ENCODE results near the gene TMCC1. TPM values are rescaled to one million over a fixed set of nuclear protein-coding genes. Genes with fewer than 3 reads are reported as not detected.
"Not testable (repeated sequence)": the region's sequence is repeated elsewhere in the genome, so short reads cannot be mapped to it uniquely, and the experiment has no call there.

Gene TMCC1
- total RNA-seq, 4 donors from 2014 or later: 4.1 to 21.8 (median 14.5) TPM

DNA sequence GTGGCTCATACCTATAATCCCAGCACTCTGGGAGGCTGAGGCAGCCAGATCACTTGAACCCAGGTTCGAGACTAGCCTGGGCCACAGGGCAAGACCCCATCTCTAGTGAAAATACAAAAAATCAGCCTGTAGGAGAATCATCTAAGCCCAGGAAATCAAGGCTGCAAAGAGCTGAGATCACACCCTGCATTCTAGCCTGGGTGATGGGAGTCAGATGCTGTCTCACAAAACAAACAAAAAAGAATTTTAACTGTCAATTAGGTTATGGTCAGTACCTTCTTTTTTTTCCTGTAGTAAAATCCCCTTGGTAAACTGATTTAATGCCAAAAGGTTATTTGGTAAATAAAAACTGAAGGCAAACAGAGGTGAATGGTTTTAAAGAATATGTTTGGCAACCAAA is 29.0 kb downstream of the TMCC1 start:
- 83 to 91% methylated on average over 1 of the region's 1 CpG for WGBS, 2 donors (ENCODE audit: low coverage in 1 of 2)
- H3K27ac ChIP-seq: no peak overlapping the region
- in situ Hi-C loops (cut with MboI; ENCODE audit: low pct_ligation_motif_present in 1 of 4, low pct_unique_long_range_greater_than_20kb in 1 of 4, low sequenced_read_pairs in 3 of 4): no loop called here
- H3K4me1 ChIP-seq: peaks cover 0 to 7% (median 1%) of the 10 kb centered on the region in 4 donors
- no peak for TF ChIP-seq EP300 (IDR thresholded peaks at IDR 0.05; ENCODE audit: low read depth)
- TF ChIP-seq POLR2A (IDR thresholded peaks at IDR 0.05): no peak
- no peak for TF ChIP-seq CTCF (IDR thresholded peaks at IDR 0.05)
- TF ChIP-seq POLR2AphosphoS5 (IDR thresholded peaks at IDR 0.05): no peak
- no peak overlapping the region for H3K4me3 ChIP-seq
- no peak for DNase-seq
- intact Hi-C loops (cut with DNase I; ENCODE audit: low total_unique reads): no loop called here
- peaks cover 0 to 8% (median 0%) of the 10 kb centered on the region in 4 donors for H3K36me3 ChIP-seq
- no peaks in the 10 kb centered on the region for H3K27me3 ChIP-seq
- no peaks in the 10 kb centered on the region for H3K9me3 ChIP-seq

DNA sequence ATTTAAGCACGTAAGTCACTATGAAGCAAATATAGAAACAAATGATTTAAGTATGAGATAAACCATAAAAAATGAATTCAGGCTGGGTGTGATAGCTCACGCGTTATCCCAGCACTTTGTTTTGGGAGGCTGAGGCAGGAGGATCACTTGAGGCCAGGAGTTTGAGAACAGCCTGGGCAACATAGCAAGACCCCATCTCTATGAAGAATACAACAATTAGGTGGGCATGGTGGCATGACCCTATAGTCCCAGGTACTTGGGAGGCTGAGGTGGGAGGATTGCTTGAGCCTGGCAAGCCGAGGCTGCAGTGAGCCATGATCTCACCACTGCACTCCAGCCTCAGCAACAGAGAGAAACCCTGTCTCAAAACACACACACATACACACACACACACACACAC is 34.2 kb downstream of the TMCC1 start:
- TF ChIP-seq EP300 (IDR thresholded peaks at IDR 0.05; ENCODE audit: low read depth) (no peak), POLR2A (IDR thresholded peaks at IDR 0.05) (no peak)
- no peak overlapping the region for H3K27ac ChIP-seq
- intact Hi-C loops (cut with DNase I; ENCODE audit: low total_unique reads): no loop called here
- no peak overlapping the region for H3K4me3 ChIP-seq
- in situ Hi-C loops (cut with MboI; ENCODE audit: low pct_ligation_motif_present in 1 of 4, low pct_unique_long_range_greater_than_20kb in 1 of 4, low sequenced_read_pairs in 3 of 4): no loop called here
- H3K9me3 ChIP-seq: no peaks in the 10 kb centered on the region
- WGBS, 2 donors (ENCODE audit: low coverage in 1 of 2): 96 to 97% methylated on average over 3 to 4 of the region's 4 CpGs
- no peak for DNase-seq
- H3K4me1 ChIP-seq: peaks cover 0 to 7% (median 0%) of the 10 kb centered on the region in 4 donors
- peaks cover 0 to 8% (median 0%) of the 10 kb centered on the region in 4 donors for H3K36me3 ChIP-seq
- H3K27me3 ChIP-seq: no peaks in the 10 kb centered on the region

DNA sequence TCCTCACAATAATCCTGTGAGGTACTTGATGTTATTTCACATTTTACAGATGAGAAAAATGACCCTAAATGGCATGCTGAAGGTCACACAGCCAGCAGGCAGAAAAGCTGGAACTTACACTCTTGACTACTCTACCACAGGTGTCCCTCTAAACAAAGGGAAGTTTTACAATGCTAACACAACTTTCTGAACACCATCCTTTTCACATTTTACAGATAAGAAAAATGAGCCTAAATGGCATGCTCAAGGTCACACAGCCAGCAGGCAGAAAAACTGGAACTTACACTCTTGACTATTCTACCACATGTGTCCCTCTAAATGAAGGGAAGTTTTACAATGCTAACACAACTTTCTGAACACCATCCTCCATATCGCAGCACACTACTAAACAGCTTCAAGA is 35.6 kb downstream of the TMCC1 start:
- no peak for DNase-seq

GRCh38 chr3:129856790-129857189 is 36.7 kb downstream of the TMCC1 start:
- H3K27me3 ChIP-seq; H3K9me3 ChIP-seq; H3K36me3 ChIP-seq; H3K4me1 ChIP-seq; H3K27ac ChIP-seq; H3K4me3 ChIP-seq; in situ Hi-C loops (cut with MboI; ENCODE audit: low pct_ligation_motif_present in 1 of 4, low pct_unique_long_range_greater_than_20kb in 1 of 4, low sequenced_read_pairs in 3 of 4); intact Hi-C loops (cut with DNase I; ENCODE audit: low total_unique reads); DNase-seq: not testable (repeated sequence)
- WGBS, 2 donors (ENCODE audit: low coverage in 1 of 2): 55% methylated on average over 5 of the region's 5 CpGs; no CpG with 5 or more reads in 1 of the 2 donors

More for the DNA sequence above, 35.6 kb downstream of the TMCC1 start:
- TF ChIP-seq POLR2AphosphoS5 (IDR thresholded peaks at IDR 0.05): no peak
- TF ChIP-seq CTCF (IDR thresholded peaks at IDR 0.05): no peak
- no peak for TF ChIP-seq POLR2A (IDR thresholded peaks at IDR 0.05)
- TF ChIP-seq EP300 (IDR thresholded peaks at IDR 0.05; ENCODE audit: low read depth): no peak
- Histone ChIP-seq H3K4me3 (no peak overlapping the region), H3K27me3 (no peaks in the 10 kb centered on the region), H3K36me3 (peaks cover 0 to 8% (median 0%) of the 10 kb centered on the region in 4 donors), H3K9me3 (no peaks in the 10 kb centered on the region), H3K4me1 (peaks cover 0 to 7% (median 0%) of the 10 kb centered on the region in 4 donors), H3K27ac (no peak overlapping the region)
- WGBS, 2 donors (ENCODE audit: low coverage in 1 of 2): 97 to 100% methylated on average over 1 of the region's 1 CpG
- intact Hi-C loops (cut with DNase I; ENCODE audit: low total_unique reads) (no loop called here), in situ Hi-C loops (cut with MboI; ENCODE audit: low pct_ligation_motif_present in 1 of 4, low pct_unique_long_range_greater_than_20kb in 1 of 4, low sequenced_read_pairs in 3 of 4) (no loop called here)

- Histone ChIP-seq H3K9me3 (no peaks in the 10 kb centered on the region), H3K4me1 (peaks cover 0 to 7% (median 0%) of the 10 kb centered on the region in 4 donors), H3K27me3 (no peaks in the 10 kb centered on the region), H3K27ac (peak overlapping the region; percentile 24 to 44 (median 34)), H3K4me3 (no peak overlapping the region), H3K36me3 (no peaks in the 10 kb centered on the region)
- in situ Hi-C loops (cut with MboI; ENCODE audit: low pct_ligation_motif_present in 1 of 4, low pct_unique_long_range_greater_than_20kb in 1 of 4, low sequenced_read_pairs in 3 of 4) (no loop called here), intact Hi-C loops (cut with DNase I; ENCODE audit: low total_unique reads) (no loop called here)
- 64 to 75% methylated on average over 4 to 5 of the region's 5 CpGs for WGBS, 2 donors (ENCODE audit: low coverage in 1 of 2)
- DNase-seq: no peak
- TF ChIP-seq CTCF (IDR thresholded peaks at IDR 0.05): no peak
Observed at GRCh38 chr3:129855832-129856419, 37.6 kb downstream of the TMCC1 start.

Measured in transverse colon (tissue), 4 donors.